Smooth muscle cell (in vitro differentiated cells): ENCODE data around the gene FHOD3. TPM values are rescaled to one million over a fixed set of nuclear protein-coding genes. Genes with fewer than 3 reads are reported as not detected.

Experiments
- DNase-seq: peaks from one replicate; lab custom pipeline; 2025; ENCODE audit not compliant: unreplicated experiment; lab: John Stamatoyannopoulos, UW
- H2AFZ ChIP-seq: fragments of 200-600 bp; sonication (generic); 2 replicates; pipeline ENCODE4 v1.6.0; 2016; ENCODE audit warnings: antibody characterized with exemption, low read depth, mild to moderate bottlenecking
- H3F3A ChIP-seq: fragments of 200-600 bp; sonication (generic); 2 replicates; pipeline ENCODE4 v1.6.0; 2017; ENCODE audit warnings: antibody characterized with exemption, low read depth
- H3K27ac ChIP-seq: fragments of 200-600 bp; sonication (generic); 2 replicates; pipeline ENCODE4 v1.5.1; 2016; ENCODE audit warnings: low read depth, mild to moderate bottlenecking
- H3K27me3 ChIP-seq: fragments of 200-600 bp; sonication (generic); 2 replicates; pipeline ENCODE4 v1.6.1; 2016; ENCODE audit warnings: low read depth, mild to moderate bottlenecking
- H3K36me3 ChIP-seq: fragments of 200-600 bp; sonication (generic); 2 replicates; pipeline ENCODE4 v1.5.1; 2016; ENCODE audit warnings: low read depth
- H3K4me1 ChIP-seq: fragments of 200-600 bp; sonication (generic); 2 replicates; pipeline ENCODE4 v1.5.1; 2016; ENCODE audit warnings: low read depth
- H3K4me2 ChIP-seq: fragments of 200-600 bp; sonication (generic); 2 replicates; pipeline ENCODE4 v1.6.0; 2016; ENCODE audit warnings: mild to moderate bottlenecking
- H3K4me3 ChIP-seq: fragments of 200-600 bp; sonication (generic); 2 replicates; pipeline ENCODE4 v1.5.1; 2016; ENCODE audit warnings: mild to moderate bottlenecking
- H3K79me2 ChIP-seq: fragments of 200-600 bp; sonication (generic); 2 replicates; pipeline ENCODE4 v1.6.0; 2016; ENCODE audit warnings: low read depth, mild to moderate bottlenecking
- H3K9ac ChIP-seq: fragments of 200-600 bp; sonication (generic); 2 replicates; pipeline ENCODE4 v1.6.0; 2016; ENCODE audit warnings: low read depth
- H3K9me3 ChIP-seq: fragments of 200-600 bp; sonication (generic); replicated peaks from 2 replicates; pipeline ENCODE4 v1.5.1; 2016; ENCODE audit warnings: low read depth
- H4K20me1 ChIP-seq: fragments of 200-600 bp; sonication (generic); 2 replicates; pipeline ENCODE4 v1.6.0; 2016; ENCODE audit warnings: low read depth
- WGBS: methylation state at CpG from one replicate; pipeline ENCODE4 v1.1.7; 2016; ENCODE audit warnings: low lambda C conversion rate; 5-methylcytosine and 5-hydroxymethylcytosine counted together
- polyA plus RNA-seq: library from polyadenylated mRNA; unstranded; fragments of >200 nt; fragmentation: Nextera tagmentation; extraction: Ambion mirVana; gene quantifications from 2 replicates; pipeline ENCODE4 v1.2.1, GENCODE V29; 2016
- total RNA-seq: library from RNA; depleted of rRNA; stranded (reverse); fragments of >200 nt; gene quantifications from 2 replicates; pipeline ENCODE4 v1.2.3, GENCODE V29; 2014
- TF ChIP-seq, protein P1 (sequence below): fragments of 200-600 bp; sonication (generic); IDR thresholded peaks from 2 replicates; pipeline ENCODE4 v1.5.1; 2017; ENCODE audit warnings: borderline replicate concordance, mild to moderate bottlenecking, antibody characterized with exemption; ENCODE audit not compliant: insufficient read depth, poor library complexity, severe bottlenecking

Gene FHOD3
- total and polyA plus RNA-seq, 2 experiments from 2014 or later, result 6.3 to 19.4 TPM

DNA sequence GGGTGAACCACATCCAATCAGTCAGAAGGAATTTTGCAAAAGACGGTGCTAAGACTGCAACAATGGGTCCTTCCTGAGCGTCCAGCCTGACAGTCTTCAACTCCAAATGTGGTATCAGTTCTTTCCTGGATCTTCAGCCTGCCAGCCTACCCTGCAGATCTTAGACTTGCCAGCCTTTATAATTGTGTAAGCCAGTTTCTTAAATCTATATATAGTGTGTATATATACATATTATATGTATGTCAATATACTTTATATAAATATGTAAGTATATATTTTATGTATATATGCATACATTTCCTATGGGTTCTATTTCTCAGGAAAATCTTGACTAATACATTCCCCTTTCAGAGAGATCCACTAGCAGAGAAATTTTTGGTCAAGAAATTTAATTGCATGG is 245.5 kb downstream of the FHOD3 start:
- H3K4me3 ChIP-seq, result no peak overlapping the region
- H3K79me2 ChIP-seq, result no peaks in the 10 kb centered on the region
- TF ChIP-seq, protein P1, sequence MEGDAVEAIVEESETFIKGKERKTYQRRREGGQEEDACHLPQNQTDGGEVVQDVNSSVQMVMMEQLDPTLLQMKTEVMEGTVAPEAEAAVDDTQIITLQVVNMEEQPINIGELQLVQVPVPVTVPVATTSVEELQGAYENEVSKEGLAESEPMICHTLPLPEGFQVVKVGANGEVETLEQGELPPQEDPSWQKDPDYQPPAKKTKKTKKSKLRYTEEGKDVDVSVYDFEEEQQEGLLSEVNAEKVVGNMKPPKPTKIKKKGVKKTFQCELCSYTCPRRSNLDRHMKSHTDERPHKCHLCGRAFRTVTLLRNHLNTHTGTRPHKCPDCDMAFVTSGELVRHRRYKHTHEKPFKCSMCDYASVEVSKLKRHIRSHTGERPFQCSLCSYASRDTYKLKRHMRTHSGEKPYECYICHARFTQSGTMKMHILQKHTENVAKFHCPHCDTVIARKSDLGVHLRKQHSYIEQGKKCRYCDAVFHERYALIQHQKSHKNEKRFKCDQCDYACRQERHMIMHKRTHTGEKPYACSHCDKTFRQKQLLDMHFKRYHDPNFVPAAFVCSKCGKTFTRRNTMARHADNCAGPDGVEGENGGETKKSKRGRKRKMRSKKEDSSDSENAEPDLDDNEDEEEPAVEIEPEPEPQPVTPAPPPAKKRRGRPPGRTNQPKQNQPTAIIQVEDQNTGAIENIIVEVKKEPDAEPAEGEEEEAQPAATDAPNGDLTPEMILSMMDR, result no peak
- H3K27me3 ChIP-seq, result no peaks in the 10 kb centered on the region
- DNase-seq, result no peak
- no peak overlapping the region for H2AFZ ChIP-seq
- H4K20me1 ChIP-seq, result no peaks in the 10 kb centered on the region
- no peak overlapping the region for H3K9ac ChIP-seq
- WGBS, result 98% methylated on average over 2 of the region's 2 CpGs
- H3K4me2 ChIP-seq, result no peak overlapping the region
- H3K9me3 ChIP-seq, result no peaks in the 10 kb centered on the region
- H3F3A ChIP-seq, result no peaks in the 10 kb centered on the region
- no peak overlapping the region for H3K27ac ChIP-seq
- H3K4me1 ChIP-seq, result no peaks in the 10 kb centered on the region
- H3K36me3 ChIP-seq, result no peaks in the 10 kb centered on the region

DNA sequence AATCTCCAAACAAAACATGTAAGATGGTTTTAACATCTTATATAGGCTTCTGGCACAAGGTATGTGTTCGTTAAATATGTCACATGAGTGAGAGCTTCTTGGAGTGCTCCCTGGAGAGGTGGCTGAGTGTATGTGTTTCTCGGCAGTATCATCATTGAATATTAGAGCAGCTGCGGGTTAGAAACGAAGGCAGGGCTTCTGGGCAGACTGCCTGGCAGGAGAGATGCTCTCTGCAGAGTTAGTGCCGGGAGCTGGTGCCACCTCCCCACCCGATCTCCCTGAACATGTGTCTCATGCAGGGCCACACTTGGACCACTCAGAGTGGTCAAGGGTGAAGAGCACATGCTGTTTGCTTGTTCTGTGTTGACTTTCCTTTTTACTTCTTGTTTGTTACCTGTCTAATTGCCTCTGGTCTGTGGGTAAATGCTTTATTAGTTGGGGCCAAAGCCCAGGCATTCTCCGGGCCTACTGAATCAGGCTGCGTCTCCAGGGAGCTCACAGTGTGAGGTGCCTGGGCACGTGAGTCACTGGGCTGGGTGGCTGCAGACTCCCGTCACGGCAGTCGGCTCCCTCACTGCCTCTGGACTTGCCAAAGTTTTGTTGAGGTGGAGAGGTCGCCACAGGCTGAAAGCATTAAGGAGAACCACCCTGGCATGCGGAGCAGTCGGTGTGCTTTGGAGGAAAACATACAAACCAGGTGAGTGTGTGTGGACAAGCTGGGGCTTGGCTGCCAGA is 246.6 kb downstream of the FHOD3 start:
- TF ChIP-seq, protein P1, result no peak
- H3K9ac ChIP-seq, result no peak overlapping the region

GRCh38 chr18:36545821-36546427 is 248.4 kb downstream of the FHOD3 start:
- WGBS, result 91% methylated on average over 6 of the region's 6 CpGs
- no peaks in the 10 kb centered on the region for H3K36me3 ChIP-seq

More for the DNA sequence above, 246.6 kb downstream of the FHOD3 start:
- Histone ChIP-seq H2AFZ (no peak overlapping the region), H3K9me3 (no peaks in the 10 kb centered on the region), H3K4me2 (no peak overlapping the region), H3K79me2 (no peaks in the 10 kb centered on the region), H3F3A (no peaks in the 10 kb centered on the region), H3K4me3 (no peak overlapping the region), H4K20me1 (no peaks in the 10 kb centered on the region), H3K36me3 (no peaks in the 10 kb centered on the region), H3K27ac (no peak overlapping the region), H3K4me1 (no peaks in the 10 kb centered on the region), H3K27me3 (no peaks in the 10 kb centered on the region)
- WGBS, result 79% methylated on average over 15 of the region's 15 CpGs
- no peak for DNase-seq

More at GRCh38 chr18:36545821-36546427, 248.4 kb downstream of the FHOD3 start:
- Histone ChIP-seq H3K4me3 (no peak overlapping the region), H3F3A (no peaks in the 10 kb centered on the region), H3K9me3 (no peaks in the 10 kb centered on the region), H3K27me3 (no peaks in the 10 kb centered on the region), H3K27ac (no peak overlapping the region), H3K9ac (no peak overlapping the region), H3K4me2 (no peak overlapping the region), H3K79me2 (no peaks in the 10 kb centered on the region), H2AFZ (no peak overlapping the region), H3K4me1 (no peaks in the 10 kb centered on the region), H4K20me1 (no peaks in the 10 kb centered on the region)
- TF ChIP-seq, protein P1, result no peak
- DNase-seq, result no peak
